GM12878 (cell line): ENCODE results near the gene MEGF11. TPM values are rescaled to one million over a fixed set of nuclear protein-coding genes. Genes with fewer than 3 reads are reported as not detected.

ENCODE experiments used
- ATAC-seq: fragments of 200-7000 bp; cut with Tn5 transposase; 3 replicates; pipeline ENCODE4 v1.9.1; 2020; ENCODE audit warnings: mild to moderate bottlenecking, moderate library complexity
- BruUV-seq: library from RNA; stranded (reverse); fragments of 400-500 nt; replicated peaks from 2 replicates; lab custom pipeline; 2021; lab: Mats Ljungman, UMichigan
- CTCF ChIA-PET: fragments of 300-600 bp; sonication (Branson Sonifier 250); formaldehyde crosslinking; extraction: SDS; loops from one replicate; lab custom pipeline; 2021; ENCODE audit warnings: inconsistent platforms; lab: Yijun Ruan, JAX
- POLR2A ChIA-PET: fragments of 350-600 bp; formaldehyde crosslinking; extraction: SDS; loops from one replicate; lab custom pipeline; 2021; ENCODE audit warnings: inconsistent platforms; lab: Charles Lee
- RAD21 ChIA-PET: fragments of 300-600 bp; sonication (Branson Sonifier 250); formaldehyde crosslinking; loops from one replicate; lab custom pipeline; 2023; ENCODE audit warnings: antibody characterized with exemption; ENCODE audit not compliant: unreplicated experiment; lab: Charles Lee
- SMC1A ChIA-PET: fragments of 300-600 bp; sonication (Branson Sonifier 250); formaldehyde crosslinking; loops from one replicate; lab custom pipeline; 2023; ENCODE audit not compliant: unreplicated experiment, uncharacterized antibody; lab: Charles Lee
- DNase-seq: peaks from one replicate; pipeline ENCODE4 v3.0.0-alpha.2; 2011; ENCODE audit warnings: low read depth, low spot score
- FAIRE-seq: peaks from 3 replicates; lab custom pipeline; 2011; peaks lifted over from hg19 to GRCh38; lab: Jason Lieb, UNC
- H2AFZ ChIP-seq: 2 replicates; pipeline ENCODE4 v1.6.0; 2011; ENCODE audit warnings: low read depth, low read length, control low read depth; ENCODE audit not compliant: control insufficient read depth
- H3K27ac ChIP-seq: 2 replicates; pipeline ENCODE4 v1.5.1; 2011; ENCODE audit warnings: control low read depth; ENCODE audit not compliant: control insufficient read depth, insufficient read depth
- H3K27me3 ChIP-seq, 2 experiments: replicated peaks in 1 of 2; 2 replicates each; pipeline versions ENCODE4 v1.6.0 to v1.6.1; 2011; ENCODE audit warnings: low read length in 1 of 2; ENCODE audit not compliant: control insufficient read depth in 2 of 2, insufficient read depth in 2 of 2
- H3K36me3 ChIP-seq, 2 experiments: 2 replicates each; pipeline ENCODE4 v1.5.1; 2011; ENCODE audit warnings: low read length in 1 of 2; ENCODE audit not compliant: control insufficient read depth in 2 of 2, insufficient read depth in 2 of 2
- H3K4me1 ChIP-seq: 2 replicates; pipeline ENCODE4 v1.6.1; 2011; ENCODE audit warnings: mild to moderate bottlenecking, low read length, moderate library complexity, mixed read lengths; ENCODE audit not compliant: control insufficient read depth, insufficient read depth
- H3K4me2 ChIP-seq: 2 replicates; pipeline ENCODE4 v1.6.0; 2011; ENCODE audit warnings: control low read depth; ENCODE audit not compliant: control insufficient read depth, insufficient read depth
- H3K4me3 ChIP-seq: fragments of 200-600 bp; sonication (generic); 2 replicates; pipeline ENCODE4 v1.5.1; 2016
- H3K79me2 ChIP-seq: 2 replicates; pipeline ENCODE4 v1.6.0; 2011; ENCODE audit warnings: low read length; ENCODE audit not compliant: control insufficient read depth, insufficient read depth
- H3K9ac ChIP-seq: 2 replicates; pipeline ENCODE4 v1.8.0; 2011; ENCODE audit warnings: low read length, control low read depth, mixed read lengths; ENCODE audit not compliant: control insufficient read depth, insufficient read depth
- H3K9me3 ChIP-seq: replicated peaks from 3 replicates; pipeline ENCODE4 v1.5.1; 2011; ENCODE audit warnings: mild to moderate bottlenecking, low read length; ENCODE audit not compliant: control insufficient read depth, insufficient read depth
- H4K20me1 ChIP-seq: 2 replicates; pipeline ENCODE4 v1.6.0; 2011; ENCODE audit not compliant: control insufficient read depth, insufficient read depth
- CBX3 ChIP-seq: fragments of 200-600 bp; sonication (generic); IDR thresholded peaks from 2 replicates; pipeline ENCODE4 v1.6.1; 2016; ENCODE audit warnings: low read depth, borderline replicate concordance
- GABPA ChIP-seq: IDR thresholded peaks from 2 replicates; pipeline ENCODE4 v1.6.1; 2014; ENCODE audit warnings: antibody characterized with exemption, low read depth, mild to moderate bottlenecking, inconsistent platforms
- IRF4 ChIP-seq: IDR thresholded peaks from 2 replicates; pipeline ENCODE4 v1.6.1; 2011; ENCODE audit warnings: low read depth, low read length
- SRF ChIP-seq, 2 experiments: IDR thresholded peaks; 2 replicates each; pipeline ENCODE4 v1.6.1; 2011; ENCODE audit warnings: low read depth in 2 of 2, low read length in 2 of 2, mild to moderate bottlenecking in 1 of 2, moderate library complexity in 1 of 2
- WGBS: methylation state at CpG from one replicate; pipeline ENCODE4 v1.1.6; 2016; ENCODE audit warnings: low lambda C conversion rate; ENCODE audit not compliant: insufficient replicate concordance, insufficient coverage; ENCODE audit errors: missing lambda C conversion rate; 5-methylcytosine and 5-hydroxymethylcytosine counted together
- in situ Hi-C: fragments of 300-500 bp; cut with MboI; formaldehyde crosslinking; loops from 9 replicates; pipeline ENCODE4 v1.14.3; 2018; ENCODE audit warnings: mixed read lengths
- intact Hi-C: fragments of 100-400 bp; cut with micrococcal nuclease; formaldehyde crosslinking; loops from one replicate; pipeline ENCODE4 v1.14.2; 2022; ENCODE audit not compliant: unreplicated experiment
- polyA plus RNA-seq, 11 experiments: library from polyadenylated mRNA; depleted of rRNA in 4 of 11; unstranded in 6 of 11; stranded (reverse) in 5 of 11; fragments of >200 nt; fragmentation: Nextera tagmentation in 4 of 11; fragmentation: Illumina TruSeq in 1 of 11; extraction: Ambion mirVana in 4 of 11; extraction: Trizol in 1 of 11; gene quantifications; 1 replicate in 1 of 11; 2 replicates in 10 of 11; pipeline versions ENCODE4 v1.2.1 to v1.2.3, GENCODE V29; 2011 to 2016; ENCODE audit warnings: inconsistent platforms in 2 of 11, missing spikeins in 2 of 11, low read depth in 1 of 11
- total RNA-seq, 4 experiments: library from RNA; depleted of rRNA in 3 of 4; stranded (reverse); fragments of >200 nt in 3 of 4; fragmentation: Illumina TruSeq in 1 of 4; extraction: Trizol in 1 of 4; gene quantifications; 2 replicates each; pipeline versions ENCODE4 v1.2.1 to v1.2.3, GENCODE V29; 2013 to 2021
- TF ChIP-seq, protein P1 (sequence below): fragments of 450-650 bp; IDR thresholded peaks from 2 replicates; pipeline ENCODE4 v1.6.1; 2018; ENCODE audit warnings: mild to moderate bottlenecking, low read depth, moderate library complexity; ENCODE audit not compliant: partially characterized antibody
- TF ChIP-seq, protein P2 (sequence below), 3 experiments: IDR thresholded peaks in 2 of 3; conservative IDR thresholded peaks in 1 of 3; 2 replicates each; pipeline ENCODE4 v1.5.1; 2011; ENCODE audit warnings: low read depth in 3 of 3, low read length in 3 of 3, mild to moderate bottlenecking in 3 of 3, control low read depth in 2 of 3, moderate library complexity in 2 of 3, inconsistent platforms in 1 of 3, mixed read lengths in 1 of 3; ENCODE audit not compliant: control insufficient read depth in 2 of 3, insufficient read depth in 1 of 3; ENCODE audit errors: extremely low read depth in 1 of 3
- TF ChIP-seq, protein P3 (sequence below): fragments of 150-350 bp; IDR thresholded peaks from 2 replicates; pipeline ENCODE4 v1.6.1; 2016; ENCODE audit warnings: low read depth, low read length
- TF ChIP-seq, protein P4 (sequence below): fragments of 450-650 bp; IDR thresholded peaks from 2 replicates; pipeline ENCODE4 v1.6.1; 2017; ENCODE audit warnings: mild to moderate bottlenecking, moderate library complexity

The MEGF11 gene
- total and polyA plus RNA-seq, 10 of the 15 experiments (the other 5 are each of a cell fraction or from before 2014, with no cell fraction given), result 0.03 to 1.7 (median 0.49) TPM

DNA sequence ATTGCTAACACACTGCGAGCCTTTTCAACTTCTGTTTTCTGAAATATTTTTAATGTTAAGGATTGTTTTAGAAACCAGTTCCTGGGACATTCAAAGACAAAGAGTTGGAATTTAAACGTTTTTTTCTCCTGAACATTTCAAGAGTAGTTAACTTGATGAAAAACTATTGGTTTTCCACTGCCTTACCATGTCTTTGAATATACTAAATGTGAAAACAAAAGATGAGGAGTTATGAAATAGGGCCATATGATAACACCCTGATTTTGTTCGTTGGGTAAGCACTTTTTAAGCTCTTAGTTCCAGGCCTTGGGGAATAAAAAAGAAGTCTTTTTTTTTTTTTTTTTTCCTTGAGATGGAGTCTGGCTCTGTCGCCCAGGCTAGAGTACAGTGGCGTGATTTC, 42.6 kb upstream of the MEGF11 start (continued):
- TF ChIP-seq, protein P1, sequence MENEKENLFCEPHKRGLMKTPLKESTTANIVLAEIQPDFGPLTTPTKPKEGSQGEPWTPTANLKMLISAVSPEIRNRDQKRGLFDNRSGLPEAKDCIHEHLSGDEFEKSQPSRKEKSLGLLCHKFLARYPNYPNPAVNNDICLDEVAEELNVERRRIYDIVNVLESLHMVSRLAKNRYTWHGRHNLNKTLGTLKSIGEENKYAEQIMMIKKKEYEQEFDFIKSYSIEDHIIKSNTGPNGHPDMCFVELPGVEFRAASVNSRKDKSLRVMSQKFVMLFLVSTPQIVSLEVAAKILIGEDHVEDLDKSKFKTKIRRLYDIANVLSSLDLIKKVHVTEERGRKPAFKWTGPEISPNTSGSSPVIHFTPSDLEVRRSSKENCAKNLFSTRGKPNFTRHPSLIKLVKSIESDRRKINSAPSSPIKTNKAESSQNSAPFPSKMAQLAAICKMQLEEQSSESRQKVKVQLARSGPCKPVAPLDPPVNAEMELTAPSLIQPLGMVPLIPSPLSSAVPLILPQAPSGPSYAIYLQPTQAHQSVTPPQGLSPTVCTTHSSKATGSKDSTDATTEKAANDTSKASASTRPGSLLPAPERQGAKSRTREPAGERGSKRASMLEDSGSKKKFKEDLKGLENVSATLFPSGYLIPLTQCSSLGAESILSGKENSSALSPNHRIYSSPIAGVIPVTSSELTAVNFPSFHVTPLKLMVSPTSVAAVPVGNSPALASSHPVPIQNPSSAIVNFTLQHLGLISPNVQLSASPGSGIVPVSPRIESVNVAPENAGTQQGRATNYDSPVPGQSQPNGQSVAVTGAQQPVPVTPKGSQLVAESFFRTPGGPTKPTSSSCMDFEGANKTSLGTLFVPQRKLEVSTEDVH, result no peak
- TF ChIP-seq GABPA (no peak), SRF (IDR thresholded peaks at IDR 0.05; ENCODE audit: low read depth in 2 of 2, low read length in 2 of 2) (no peak)
- TF ChIP-seq, protein P2, sequence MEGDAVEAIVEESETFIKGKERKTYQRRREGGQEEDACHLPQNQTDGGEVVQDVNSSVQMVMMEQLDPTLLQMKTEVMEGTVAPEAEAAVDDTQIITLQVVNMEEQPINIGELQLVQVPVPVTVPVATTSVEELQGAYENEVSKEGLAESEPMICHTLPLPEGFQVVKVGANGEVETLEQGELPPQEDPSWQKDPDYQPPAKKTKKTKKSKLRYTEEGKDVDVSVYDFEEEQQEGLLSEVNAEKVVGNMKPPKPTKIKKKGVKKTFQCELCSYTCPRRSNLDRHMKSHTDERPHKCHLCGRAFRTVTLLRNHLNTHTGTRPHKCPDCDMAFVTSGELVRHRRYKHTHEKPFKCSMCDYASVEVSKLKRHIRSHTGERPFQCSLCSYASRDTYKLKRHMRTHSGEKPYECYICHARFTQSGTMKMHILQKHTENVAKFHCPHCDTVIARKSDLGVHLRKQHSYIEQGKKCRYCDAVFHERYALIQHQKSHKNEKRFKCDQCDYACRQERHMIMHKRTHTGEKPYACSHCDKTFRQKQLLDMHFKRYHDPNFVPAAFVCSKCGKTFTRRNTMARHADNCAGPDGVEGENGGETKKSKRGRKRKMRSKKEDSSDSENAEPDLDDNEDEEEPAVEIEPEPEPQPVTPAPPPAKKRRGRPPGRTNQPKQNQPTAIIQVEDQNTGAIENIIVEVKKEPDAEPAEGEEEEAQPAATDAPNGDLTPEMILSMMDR (IDR thresholded peaks at IDR 0.05 in 2 of 3, conservative IDR thresholded peaks at IDR 0.05 in 1 of 3; ENCODE audit: control insufficient read depth in 2 of 3, extremely low read depth in 1 of 3, insufficient read depth in 1 of 3, low read depth in 3 of 3, low read length in 3 of 3), result no peak

DNA sequence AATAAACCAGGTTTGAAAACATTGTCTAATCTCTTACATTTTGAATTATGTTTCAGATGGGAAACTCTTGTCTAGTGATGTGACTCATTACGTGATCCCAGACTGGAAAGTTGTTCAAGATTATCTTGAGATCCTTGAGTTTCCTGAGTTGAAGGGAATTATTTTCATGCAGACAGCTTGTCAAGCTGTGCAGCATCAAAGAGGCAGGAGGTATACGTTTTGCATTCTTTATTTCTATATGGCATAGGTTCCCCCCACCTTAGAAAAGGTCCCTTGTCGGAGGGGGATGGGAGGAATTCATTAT, 41.3 kb upstream of the MEGF11 start:
- Histone ChIP-seq H3K36me3 (peaks cover 0 to 3% of the 10 kb centered on the region in 2 experiments; a peak in 1 of 4 replicates), H3K79me2 (peaks cover 28% of the 10 kb centered on the region), H3K4me1 (peaks cover 3% of the 10 kb centered on the region; the same call in 1 of the 2 replicates), H2AFZ (peak overlapping the region; percentile 31), H4K20me1 (no peaks in the 10 kb centered on the region), H3K27ac (peak overlapping the region; percentile 76), H3K9me3 (no peaks in the 10 kb centered on the region), H3K4me3 (peak overlapping the region; percentile 71), H3K9ac (peak overlapping the region; percentile 65), H3K4me2 (peak overlapping the region; percentile 32), H3K27me3 (no peaks in the 10 kb centered on the region)
- ChIA-PET POLR2A (interaction anchor here (0.5 to 1.4 kb wide), 9 partner anchors 64 to 684 kb away, joined by 3 to 8 read pairs (median 3); partner anchors contain the start of genes INTS14, RAB11A, RPL4 and ZWILCH), CTCF (interaction anchor here (0.6 to 9.7 kb wide), 6 partner anchors 61 to 432 kb away, joined by 3 to 103 read pairs (median 3); partner anchors contain the start of genes SNAPC5 and TIPIN), SMC1A (interaction anchor here (0.6 to 4.4 kb wide), 14 partner anchors 9 to 593 kb away, joined by 3 to 24 read pairs (median 4); partner anchors contain the start of genes MAP2K1, RAB11A and SNAPC5), RAD21 (interaction anchor here (1.0 to 2.6 kb wide), 9 partner anchors 91 to 1366 kb away, joined by 3 to 20 read pairs (median 4); partner anchors contain the start of genes MAP2K1, RPL4, SNAPC5 and ZWILCH)
- BruUV-seq, result no TSS peak
- intact Hi-C loops, result loop anchor here (5.0 kb wide), 1 partner anchor 202 kb away; the partner anchor contains the start of gene SNAPC5
- DNase-seq (no peak), ATAC-seq (no peak), FAIRE-seq (no peak)
- WGBS, result 0% methylated on average over 3 of the region's 3 CpGs
- in situ Hi-C loops, result no loop called here
- TF ChIP-seq CBX3 (no peak), IRF4 (no peak)
- TF ChIP-seq, protein P3, sequence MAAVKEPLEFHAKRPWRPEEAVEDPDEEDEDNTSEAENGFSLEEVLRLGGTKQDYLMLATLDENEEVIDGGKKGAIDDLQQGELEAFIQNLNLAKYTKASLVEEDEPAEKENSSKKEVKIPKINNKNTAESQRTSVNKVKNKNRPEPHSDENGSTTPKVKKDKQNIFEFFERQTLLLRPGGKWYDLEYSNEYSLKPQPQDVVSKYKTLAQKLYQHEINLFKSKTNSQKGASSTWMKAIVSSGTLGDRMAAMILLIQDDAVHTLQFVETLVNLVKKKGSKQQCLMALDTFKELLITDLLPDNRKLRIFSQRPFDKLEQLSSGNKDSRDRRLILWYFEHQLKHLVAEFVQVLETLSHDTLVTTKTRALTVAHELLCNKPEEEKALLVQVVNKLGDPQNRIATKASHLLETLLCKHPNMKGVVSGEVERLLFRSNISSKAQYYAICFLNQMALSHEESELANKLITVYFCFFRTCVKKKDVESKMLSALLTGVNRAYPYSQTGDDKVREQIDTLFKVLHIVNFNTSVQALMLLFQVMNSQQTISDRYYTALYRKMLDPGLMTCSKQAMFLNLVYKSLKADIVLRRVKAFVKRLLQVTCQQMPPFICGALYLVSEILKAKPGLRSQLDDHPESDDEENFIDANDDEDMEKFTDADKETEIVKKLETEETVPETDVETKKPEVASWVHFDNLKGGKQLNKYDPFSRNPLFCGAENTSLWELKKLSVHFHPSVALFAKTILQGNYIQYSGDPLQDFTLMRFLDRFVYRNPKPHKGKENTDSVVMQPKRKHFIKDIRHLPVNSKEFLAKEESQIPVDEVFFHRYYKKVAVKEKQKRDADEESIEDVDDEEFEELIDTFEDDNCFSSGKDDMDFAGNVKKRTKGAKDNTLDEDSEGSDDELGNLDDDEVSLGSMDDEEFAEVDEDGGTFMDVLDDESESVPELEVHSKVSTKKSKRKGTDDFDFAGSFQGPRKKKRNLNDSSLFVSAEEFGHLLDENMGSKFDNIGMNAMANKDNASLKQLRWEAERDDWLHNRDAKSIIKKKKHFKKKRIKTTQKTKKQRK, result no peak
- TF ChIP-seq, protein P4, sequence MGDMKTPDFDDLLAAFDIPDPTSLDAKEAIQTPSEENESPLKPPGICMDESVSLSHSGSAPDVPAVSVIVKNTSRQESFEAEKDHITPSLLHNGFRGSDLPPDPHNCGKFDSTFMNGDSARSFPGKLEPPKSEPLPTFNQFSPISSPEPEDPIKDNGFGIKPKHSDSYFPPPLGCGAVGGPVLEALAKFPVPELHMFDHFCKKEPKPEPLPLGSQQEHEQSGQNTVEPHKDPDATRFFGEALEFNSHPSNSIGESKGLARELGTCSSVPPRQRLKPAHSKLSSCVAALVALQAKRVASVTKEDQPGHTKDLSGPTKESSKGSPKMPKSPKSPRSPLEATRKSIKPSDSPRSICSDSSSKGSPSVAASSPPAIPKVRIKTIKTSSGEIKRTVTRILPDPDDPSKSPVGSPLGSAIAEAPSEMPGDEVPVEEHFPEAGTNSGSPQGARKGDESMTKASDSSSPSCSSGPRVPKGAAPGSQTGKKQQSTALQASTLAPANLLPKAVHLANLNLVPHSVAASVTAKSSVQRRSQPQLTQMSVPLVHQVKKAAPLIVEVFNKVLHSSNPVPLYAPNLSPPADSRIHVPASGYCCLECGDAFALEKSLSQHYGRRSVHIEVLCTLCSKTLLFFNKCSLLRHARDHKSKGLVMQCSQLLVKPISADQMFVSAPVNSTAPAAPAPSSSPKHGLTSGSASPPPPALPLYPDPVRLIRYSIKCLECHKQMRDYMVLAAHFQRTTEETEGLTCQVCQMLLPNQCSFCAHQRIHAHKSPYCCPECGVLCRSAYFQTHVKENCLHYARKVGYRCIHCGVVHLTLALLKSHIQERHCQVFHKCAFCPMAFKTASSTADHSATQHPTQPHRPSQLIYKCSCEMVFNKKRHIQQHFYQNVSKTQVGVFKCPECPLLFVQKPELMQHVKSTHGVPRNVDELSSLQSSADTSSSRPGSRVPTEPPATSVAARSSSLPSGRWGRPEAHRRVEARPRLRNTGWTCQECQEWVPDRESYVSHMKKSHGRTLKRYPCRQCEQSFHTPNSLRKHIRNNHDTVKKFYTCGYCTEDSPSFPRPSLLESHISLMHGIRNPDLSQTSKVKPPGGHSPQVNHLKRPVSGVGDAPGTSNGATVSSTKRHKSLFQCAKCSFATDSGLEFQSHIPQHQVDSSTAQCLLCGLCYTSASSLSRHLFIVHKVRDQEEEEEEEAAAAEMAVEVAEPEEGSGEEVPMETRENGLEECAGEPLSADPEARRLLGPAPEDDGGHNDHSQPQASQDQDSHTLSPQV, result no peak
